ENCODE results near the gene COBLL1.

Gene COBLL1

DNA sequence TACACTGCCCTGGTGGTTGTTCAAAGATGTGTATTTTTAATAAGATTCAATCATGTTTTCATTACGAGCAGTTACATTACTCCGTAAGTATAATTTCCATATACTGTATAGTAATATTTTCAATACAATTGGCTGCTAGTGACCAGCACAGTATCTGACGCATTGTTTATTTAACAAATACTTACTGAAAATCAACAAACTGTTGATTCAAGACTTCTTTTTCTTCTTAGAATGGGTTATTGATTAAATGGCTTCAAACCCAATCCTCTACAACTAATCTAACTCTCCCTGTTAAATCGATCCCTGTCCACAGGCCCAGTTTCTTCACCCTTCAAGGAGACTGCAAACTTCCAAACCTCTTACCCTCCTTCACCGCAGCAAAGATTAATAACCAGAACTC lies 18.5 kb downstream of the COBLL1 start:
- Histone ChIP-seq H3K4me1 (ENCODE audit: control insufficient read depth, insufficient read depth, low read length, poor library complexity, severe bottlenecking) (no peaks in the 10 kb centered on the region), H3K27me3 (replicated peaks; ENCODE audit: control insufficient read depth, insufficient read depth, low read length, poor library complexity, severe bottlenecking) (no peaks in the 10 kb centered on the region), H3K4me3 (ENCODE audit: insufficient read depth, low read depth, low read length, poor library complexity, severe bottlenecking) (no peak overlapping the region), H3K27ac (ENCODE audit: insufficient read depth, low read length, poor library complexity, severe bottlenecking) (no peak overlapping the region), H3K36me3 (ENCODE audit: control insufficient read depth, insufficient read depth, low read length) (no peaks in the 10 kb centered on the region), H3K9me3 (ENCODE audit: control insufficient read depth, low read length) (no peaks in the 10 kb centered on the region)
- DNase-seq = no peak

DNA sequence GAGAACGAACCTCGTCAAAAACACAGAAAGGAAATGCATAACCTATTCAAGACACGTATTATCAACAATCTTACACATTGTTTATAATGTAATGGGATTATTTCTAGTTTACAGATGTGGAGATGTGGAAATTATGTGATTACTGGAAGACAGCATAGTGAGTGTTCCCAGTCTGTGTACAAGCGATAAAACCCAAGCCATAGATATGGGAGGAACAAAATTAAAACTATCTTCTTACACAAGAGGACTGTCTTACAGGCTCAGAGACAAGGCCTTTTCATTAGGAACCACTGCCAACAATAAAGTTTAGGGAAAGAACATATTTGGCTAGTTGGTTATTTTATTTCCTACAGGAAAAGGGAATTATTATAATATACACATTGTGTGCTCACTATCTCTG lies 20.3 kb downstream of the COBLL1 start:
- H3K27ac ChIP-seq (ENCODE audit: insufficient read depth, low read length, poor library complexity, severe bottlenecking) = no peak overlapping the region
- H3K9me3 ChIP-seq (ENCODE audit: control insufficient read depth, low read length) = no peaks in the 10 kb centered on the region
- no peaks in the 10 kb centered on the region for H3K4me1 ChIP-seq (ENCODE audit: control insufficient read depth, insufficient read depth, low read length, poor library complexity, severe bottlenecking)
- no peaks in the 10 kb centered on the region for H3K27me3 ChIP-seq (replicated peaks; ENCODE audit: control insufficient read depth, insufficient read depth, low read length, poor library complexity, severe bottlenecking)
- H3K36me3 ChIP-seq (ENCODE audit: control insufficient read depth, insufficient read depth, low read length) = no peaks in the 10 kb centered on the region
- H3K4me3 ChIP-seq (ENCODE audit: insufficient read depth, low read depth, low read length, poor library complexity, severe bottlenecking) = no peak overlapping the region
- no peak for DNase-seq

DNA sequence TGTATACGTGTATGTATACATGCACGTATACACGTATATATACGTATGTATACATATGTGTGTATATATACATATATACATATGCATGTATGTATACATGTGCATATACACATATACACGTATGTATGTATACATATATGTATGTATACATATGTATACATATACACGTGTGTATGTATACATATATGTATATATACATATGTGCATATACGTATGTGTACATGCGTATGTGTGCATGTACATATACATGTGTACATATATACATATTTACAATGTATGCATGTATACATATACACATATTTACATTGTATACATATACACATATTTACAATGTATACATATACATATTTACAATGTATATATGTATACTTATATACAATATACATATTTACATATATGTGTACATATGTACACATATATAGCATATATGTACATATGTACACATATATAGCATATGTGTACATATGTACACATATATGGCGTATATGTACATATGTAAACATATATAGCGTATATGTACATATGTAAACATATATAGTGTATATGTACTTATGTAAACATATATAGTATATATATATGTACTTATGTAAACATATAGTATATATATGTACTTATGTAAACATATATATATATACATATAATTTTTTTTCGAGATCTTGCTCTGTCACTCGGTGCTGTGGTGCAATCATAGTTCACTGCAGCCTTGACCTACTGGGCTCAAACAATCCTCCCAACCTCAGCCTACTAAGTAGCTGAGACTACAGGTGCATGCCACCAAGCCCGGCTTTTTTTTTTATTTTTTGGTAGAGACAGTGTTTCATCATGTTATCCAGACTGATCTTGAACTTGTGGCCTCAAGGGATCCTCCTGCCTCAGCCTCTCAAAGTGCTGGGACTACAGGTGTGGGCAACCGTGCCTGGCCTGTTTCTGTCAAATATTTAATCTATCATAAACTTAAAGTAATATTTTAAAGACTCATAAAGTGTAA lies 23.2 kb downstream of the COBLL1 start:
- no peak for DNase-seq
- Histone ChIP-seq H3K27me3 (replicated peaks; ENCODE audit: control insufficient read depth, insufficient read depth, low read length, poor library complexity, severe bottlenecking) (no peaks in the 10 kb centered on the region), H3K4me1 (ENCODE audit: control insufficient read depth, insufficient read depth, low read length, poor library complexity, severe bottlenecking) (no peaks in the 10 kb centered on the region), H3K27ac (ENCODE audit: insufficient read depth, low read length, poor library complexity, severe bottlenecking) (no peak overlapping the region), H3K9me3 (ENCODE audit: control insufficient read depth, low read length) (no peaks in the 10 kb centered on the region), H3K4me3 (ENCODE audit: insufficient read depth, low read depth, low read length, poor library complexity, severe bottlenecking) (no peak overlapping the region), H3K36me3 (ENCODE audit: control insufficient read depth, insufficient read depth, low read length) (no peaks in the 10 kb centered on the region)

- DNase-seq = no peak
- Histone ChIP-seq H3K4me3 (ENCODE audit: insufficient read depth, low read depth, low read length, poor library complexity, severe bottlenecking) (no peak overlapping the region), H3K9me3 (ENCODE audit: control insufficient read depth, low read length) (no peaks in the 10 kb centered on the region), H3K4me1 (ENCODE audit: control insufficient read depth, insufficient read depth, low read length, poor library complexity, severe bottlenecking) (no peaks in the 10 kb centered on the region), H3K36me3 (ENCODE audit: control insufficient read depth, insufficient read depth, low read length) (no peaks in the 10 kb centered on the region), H3K27me3 (replicated peaks; ENCODE audit: control insufficient read depth, insufficient read depth, low read length, poor library complexity, severe bottlenecking) (no peaks in the 10 kb centered on the region), H3K27ac (ENCODE audit: insufficient read depth, low read length, poor library complexity, severe bottlenecking) (no peak overlapping the region)
These were observed 24.7 kb downstream of the COBLL1 start for GRCh38 chr2:164816900-164817299.

DNA sequence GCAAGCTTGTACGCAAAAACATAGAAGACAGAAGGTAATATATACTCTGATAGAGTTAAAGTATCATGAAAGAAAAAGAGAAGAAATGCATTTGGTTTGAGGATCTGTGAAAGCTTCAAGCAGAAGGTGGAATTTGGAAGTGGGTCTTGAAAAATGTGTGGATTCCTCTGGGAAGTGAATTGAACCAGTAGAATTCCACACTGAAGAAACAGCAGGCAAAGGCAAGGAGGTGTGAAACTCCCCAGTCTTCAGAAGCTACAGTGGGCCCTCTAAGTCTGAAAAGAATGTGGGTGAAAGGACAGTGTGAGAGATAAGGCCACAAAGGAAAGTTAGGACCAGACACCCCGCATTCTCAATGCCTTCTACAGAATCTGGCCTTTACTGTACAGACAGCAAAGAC lies 25.6 kb downstream of the COBLL1 start:
- no peak overlapping the region for H3K4me3 ChIP-seq (ENCODE audit: insufficient read depth, low read depth, low read length, poor library complexity, severe bottlenecking)

DNA sequence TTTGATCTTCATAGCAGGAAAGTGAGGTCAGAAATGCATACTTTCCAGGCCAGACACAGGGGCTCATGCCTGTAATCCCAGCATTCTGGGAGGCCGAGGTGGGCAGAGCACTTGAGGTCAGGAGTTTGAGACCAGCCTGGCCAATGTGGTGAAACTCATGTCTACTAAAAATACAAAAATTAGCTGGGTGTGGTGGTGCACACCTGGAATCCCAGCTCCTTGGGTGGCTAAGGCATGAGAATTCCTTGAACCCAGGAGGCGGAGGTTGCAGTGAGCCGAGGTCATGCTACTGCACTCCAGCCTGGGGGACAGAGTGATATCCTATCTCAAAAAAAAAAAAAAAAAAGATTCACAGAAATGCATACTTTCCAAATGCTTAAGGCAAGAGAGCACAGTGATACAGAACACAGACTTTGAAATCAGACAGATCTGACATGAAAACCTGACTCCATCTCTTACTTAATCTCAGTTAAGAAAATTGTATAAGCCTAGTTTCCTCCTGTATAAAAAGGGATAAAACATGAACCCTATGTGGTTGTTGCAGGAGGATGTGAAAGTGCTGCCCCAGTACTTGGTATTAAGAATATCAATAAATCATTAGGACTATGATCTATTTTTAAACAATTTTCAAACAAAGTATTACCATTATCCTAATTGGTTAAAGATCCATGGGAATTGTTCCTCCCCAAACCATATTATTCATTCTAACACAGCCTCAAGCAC lies 26.4 kb downstream of the COBLL1 start:
- Histone ChIP-seq H3K4me1 (ENCODE audit: control insufficient read depth, insufficient read depth, low read length, poor library complexity, severe bottlenecking) (no peaks in the 10 kb centered on the region), H3K36me3 (ENCODE audit: control insufficient read depth, insufficient read depth, low read length) (no peaks in the 10 kb centered on the region), H3K27me3 (replicated peaks; ENCODE audit: control insufficient read depth, insufficient read depth, low read length, poor library complexity, severe bottlenecking) (no peaks in the 10 kb centered on the region), H3K27ac (ENCODE audit: insufficient read depth, low read length, poor library complexity, severe bottlenecking) (no peak overlapping the region), H3K9me3 (ENCODE audit: control insufficient read depth, low read length) (no peaks in the 10 kb centered on the region), H3K4me3 (ENCODE audit: insufficient read depth, low read depth, low read length, poor library complexity, severe bottlenecking) (no peak overlapping the region)
- DNase-seq = no peak

More for the DNA sequence above, 25.6 kb downstream of the COBLL1 start:
- Histone ChIP-seq H3K36me3 (ENCODE audit: control insufficient read depth, insufficient read depth, low read length) (no peaks in the 10 kb centered on the region), H3K27me3 (replicated peaks; ENCODE audit: control insufficient read depth, insufficient read depth, low read length, poor library complexity, severe bottlenecking) (no peaks in the 10 kb centered on the region), H3K4me1 (ENCODE audit: control insufficient read depth, insufficient read depth, low read length, poor library complexity, severe bottlenecking) (no peaks in the 10 kb centered on the region), H3K9me3 (ENCODE audit: control insufficient read depth, low read length) (no peaks in the 10 kb centered on the region), H3K27ac (ENCODE audit: insufficient read depth, low read length, poor library complexity, severe bottlenecking) (no peak overlapping the region)
- DNase-seq = no peak

GRCh38 chr2:164813535-164813934 lies 28.1 kb downstream of the COBLL1 start:
- Histone ChIP-seq H3K4me3 (ENCODE audit: insufficient read depth, low read depth, low read length, poor library complexity, severe bottlenecking) (no peak overlapping the region), H3K27me3 (replicated peaks; ENCODE audit: control insufficient read depth, insufficient read depth, low read length, poor library complexity, severe bottlenecking) (no peaks in the 10 kb centered on the region), H3K36me3 (ENCODE audit: control insufficient read depth, insufficient read depth, low read length) (no peaks in the 10 kb centered on the region), H3K9me3 (ENCODE audit: control insufficient read depth, low read length) (no peaks in the 10 kb centered on the region), H3K27ac (ENCODE audit: insufficient read depth, low read length, poor library complexity, severe bottlenecking) (no peak overlapping the region), H3K4me1 (ENCODE audit: control insufficient read depth, insufficient read depth, low read length, poor library complexity, severe bottlenecking) (no peaks in the 10 kb centered on the region)
- DNase-seq = no peak

- H3K27ac ChIP-seq (ENCODE audit: insufficient read depth, low read length, poor library complexity, severe bottlenecking) = no peak overlapping the region
- no peaks in the 10 kb centered on the region for H3K27me3 ChIP-seq (replicated peaks; ENCODE audit: control insufficient read depth, insufficient read depth, low read length, poor library complexity, severe bottlenecking)
- no peaks in the 10 kb centered on the region for H3K9me3 ChIP-seq (ENCODE audit: control insufficient read depth, low read length)
- DNase-seq = no peak
- no peaks in the 10 kb centered on the region for H3K36me3 ChIP-seq (ENCODE audit: control insufficient read depth, insufficient read depth, low read length)
- H3K4me3 ChIP-seq (ENCODE audit: insufficient read depth, low read depth, low read length, poor library complexity, severe bottlenecking) = no peak overlapping the region
- no peaks in the 10 kb centered on the region for H3K4me1 ChIP-seq (ENCODE audit: control insufficient read depth, insufficient read depth, low read length, poor library complexity, severe bottlenecking)
These were observed 29.2 kb downstream of the COBLL1 start for GRCh38 chr2:164812378-164812777.

DNA sequence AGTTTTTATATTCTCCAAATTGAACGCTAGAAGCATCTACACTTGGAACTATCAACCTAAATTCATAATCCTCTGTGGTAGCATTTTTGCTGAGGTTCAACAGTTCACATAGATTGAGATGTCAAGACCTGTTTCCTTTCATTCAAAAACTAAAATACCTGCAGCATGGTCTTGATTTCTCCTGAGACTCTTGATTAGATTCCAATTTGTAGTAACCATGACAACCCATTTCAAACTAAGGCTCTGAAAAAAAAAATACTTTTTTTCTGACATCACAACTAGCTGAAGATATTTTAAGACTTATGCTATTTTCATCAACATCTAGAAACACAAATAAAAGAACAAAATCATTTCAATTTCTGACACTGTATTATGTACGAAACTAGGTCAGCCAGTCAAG lies 29.8 kb downstream of the COBLL1 start:
- Histone ChIP-seq H3K4me1 (ENCODE audit: control insufficient read depth, insufficient read depth, low read length, poor library complexity, severe bottlenecking) (no peaks in the 10 kb centered on the region), H3K36me3 (ENCODE audit: control insufficient read depth, insufficient read depth, low read length) (no peaks in the 10 kb centered on the region), H3K4me3 (ENCODE audit: insufficient read depth, low read depth, low read length, poor library complexity, severe bottlenecking) (no peak overlapping the region), H3K9me3 (ENCODE audit: control insufficient read depth, low read length) (no peaks in the 10 kb centered on the region), H3K27ac (ENCODE audit: insufficient read depth, low read length, poor library complexity, severe bottlenecking) (no peak overlapping the region), H3K27me3 (replicated peaks; ENCODE audit: control insufficient read depth, insufficient read depth, low read length, poor library complexity, severe bottlenecking) (no peaks in the 10 kb centered on the region)
- no peak for DNase-seq

GRCh38 chr2:164810843-164811242 lies 30.8 kb downstream of the COBLL1 start:
- Histone ChIP-seq H3K4me3 (ENCODE audit: insufficient read depth, low read depth, low read length, poor library complexity, severe bottlenecking) (no peak overlapping the region), H3K4me1 (ENCODE audit: control insufficient read depth, insufficient read depth, low read length, poor library complexity, severe bottlenecking) (no peaks in the 10 kb centered on the region), H3K27me3 (replicated peaks; ENCODE audit: control insufficient read depth, insufficient read depth, low read length, poor library complexity, severe bottlenecking) (no peaks in the 10 kb centered on the region), H3K9me3 (ENCODE audit: control insufficient read depth, low read length) (no peaks in the 10 kb centered on the region), H3K27ac (ENCODE audit: insufficient read depth, low read length, poor library complexity, severe bottlenecking) (no peak overlapping the region), H3K36me3 (ENCODE audit: control insufficient read depth, insufficient read depth, low read length) (no peaks in the 10 kb centered on the region)
- DNase-seq = no peak
